ENCODE measurements around the gene PRKRIP1.

The PRKRIP1 gene

DNA sequence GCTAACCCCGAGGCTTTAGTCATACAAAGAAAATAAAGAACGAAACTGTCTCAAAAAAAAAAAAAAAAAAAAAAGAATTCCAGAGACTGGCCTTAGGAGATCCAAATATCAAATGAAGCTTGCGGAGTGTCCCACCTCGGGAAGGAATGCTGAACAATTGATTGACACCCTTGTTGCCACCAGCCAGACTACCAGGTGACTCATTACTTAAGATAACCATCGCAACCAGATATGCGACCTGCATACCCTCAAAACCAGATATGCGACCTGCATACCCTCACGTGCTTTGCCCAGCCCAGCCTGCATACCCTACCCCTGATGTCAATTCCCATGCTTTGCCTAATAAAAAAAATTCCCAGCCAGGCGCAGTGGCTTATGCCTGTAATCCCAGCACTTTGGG lies 2.7 kb upstream of the PRKRIP1 start:
- Histone ChIP-seq H3K36me3 (replicated peaks in 1 of 2; ENCODE audit: control insufficient read depth in 2 of 2, insufficient read depth in 2 of 2, low read length in 2 of 2) (peaks cover 11 to 47% of the 10 kb centered on the region in 2 donors), H3K27ac (replicated peaks; ENCODE audit: low read length) (no peak overlapping the region), H2BK120ac (ENCODE audit: low read depth, low read length) (no peak overlapping the region), H3K9ac (ENCODE audit: low read depth, low read length, poor library complexity) (no peak overlapping the region), H3K4me1 (ENCODE audit: control insufficient read depth in 2 of 2, insufficient read depth in 1 of 2, low read depth in 1 of 2, low read length in 2 of 2) (peaks cover 5% of the 10 kb centered on the region in 2 donors), H2AFZ (ENCODE audit: low read length) (no peak overlapping the region), H3K79me1 (ENCODE audit: low read depth, low read length) (peaks cover 4% of the 10 kb centered on the region), H3K9me3 (replicated peaks in 1 of 2; ENCODE audit: control insufficient read depth in 2 of 2, insufficient read depth in 1 of 2, low read depth in 1 of 2, low read length in 2 of 2) (no peaks in the 10 kb centered on the region), H2BK12ac (ENCODE audit: low read length) (no peak overlapping the region), H2BK5ac (ENCODE audit: low read length) (no peak overlapping the region), H3K4ac (ENCODE audit: low read length) (no peak overlapping the region), H3K4me3 (ENCODE audit: low read length in 2 of 2) (no peak overlapping the region), H3K14ac (ENCODE audit: low read length) (no peak overlapping the region), H4K8ac (ENCODE audit: low read depth, low read length) (no peak overlapping the region), H3K18ac (ENCODE audit: low read length) (no peak overlapping the region), H3K23ac (ENCODE audit: low read depth, low read length, poor library complexity) (no peak overlapping the region), H2BK15ac (ENCODE audit: low read length) (no peak overlapping the region), H3K27me3 (ENCODE audit: control insufficient read depth in 3 of 3, insufficient read depth in 3 of 3, low read depth in 1 of 3, low read length in 3 of 3) (no peaks in the 10 kb centered on the region), H3K4me2 (ENCODE audit: insufficient read depth, low read length, poor library complexity, severe bottlenecking) (no peak overlapping the region), H4K91ac (ENCODE audit: low read depth, low read length, poor library complexity) (no peak overlapping the region), H2AK5ac (ENCODE audit: low read depth, low read length) (no peak overlapping the region)
- WGBS, 2 donors (ENCODE audit: extremely low coverage in 2 of 2, insufficient read length in 2 of 2, insufficient replicate concordance in 1 of 2) = no CpG with 5 or more reads among the region's 9 CpGs
- no peak for DNase-seq (ENCODE audit: low spot score)

- DNase-seq (ENCODE audit: low spot score) = no peak
- Histone ChIP-seq H2BK120ac (ENCODE audit: low read depth, low read length) (no peak overlapping the region), H3K4me2 (ENCODE audit: insufficient read depth, low read length, poor library complexity, severe bottlenecking) (peak overlapping the region; percentile 66), H3K14ac (ENCODE audit: low read length) (no peak overlapping the region), H3K36me3 (replicated peaks in 1 of 2; ENCODE audit: control insufficient read depth in 2 of 2, insufficient read depth in 2 of 2, low read length in 2 of 2) (peaks cover 15 to 62% of the 10 kb centered on the region in 2 donors), H3K27me3 (ENCODE audit: control insufficient read depth in 3 of 3, insufficient read depth in 3 of 3, low read depth in 1 of 3, low read length in 3 of 3) (no peaks in the 10 kb centered on the region), H3K79me1 (ENCODE audit: low read depth, low read length) (peaks cover 4% of the 10 kb centered on the region), H3K18ac (ENCODE audit: low read length) (peak overlapping the region; percentile 76), H2AK5ac (ENCODE audit: low read depth, low read length) (no peak overlapping the region), H3K9ac (ENCODE audit: low read depth, low read length, poor library complexity) (peak overlapping the region; percentile 81), H2BK5ac (ENCODE audit: low read length) (no peak overlapping the region), H3K23ac (ENCODE audit: low read depth, low read length, poor library complexity) (no peak overlapping the region), H2AFZ (ENCODE audit: low read length) (peak overlapping the region; percentile 87), H4K8ac (ENCODE audit: low read depth, low read length) (no peak overlapping the region), H3K4ac (ENCODE audit: low read length) (no peak overlapping the region), H3K27ac (replicated peaks; ENCODE audit: low read length) (peak overlapping the region; percentile 93), H3K4me1 (ENCODE audit: control insufficient read depth in 2 of 2, insufficient read depth in 1 of 2, low read depth in 1 of 2, low read length in 2 of 2) (peaks cover 5% of the 10 kb centered on the region in 2 donors), H2BK12ac (ENCODE audit: low read length) (no peak overlapping the region), H3K9me3 (replicated peaks in 1 of 2; ENCODE audit: control insufficient read depth in 2 of 2, insufficient read depth in 1 of 2, low read depth in 1 of 2, low read length in 2 of 2) (no peaks in the 10 kb centered on the region), H3K4me3 (ENCODE audit: low read length in 2 of 2) (peak overlapping the region; percentile 62 to 77), H2BK15ac (ENCODE audit: low read length) (no peak overlapping the region), H4K91ac (ENCODE audit: low read depth, low read length, poor library complexity) (no peak overlapping the region)
- WGBS, 2 donors (ENCODE audit: extremely low coverage in 2 of 2, insufficient read length in 2 of 2, insufficient replicate concordance in 1 of 2) = no CpG with 5 or more reads among the region's 9 CpGs
Observed at GRCh38 chr7:102395592-102395872, 631 bp upstream of the PRKRIP1 start.

GRCh38 chr7:102396710-102397019 lies 502 bp downstream of the PRKRIP1 start:
- H3K36me3 ChIP-seq (replicated peaks in 1 of 2; ENCODE audit: control insufficient read depth in 2 of 2, insufficient read depth in 2 of 2, low read length in 2 of 2) = peaks cover 12 to 63% of the 10 kb centered on the region in 2 donors
- WGBS, 2 donors (ENCODE audit: extremely low coverage in 2 of 2, insufficient read length in 2 of 2, insufficient replicate concordance in 1 of 2) = no CpG with 5 or more reads among the region's 12 CpGs
- H2AFZ ChIP-seq (ENCODE audit: low read length) = peak overlapping the region; percentile 84
- DNase-seq (ENCODE audit: low spot score) = no peak
- no peak overlapping the region for H3K4ac ChIP-seq (ENCODE audit: low read length)
- H3K4me3 ChIP-seq (ENCODE audit: low read length in 2 of 2) = peak overlapping the region; percentile 62 to 90
- H3K27me3 ChIP-seq (ENCODE audit: control insufficient read depth in 3 of 3, insufficient read depth in 3 of 3, low read depth in 1 of 3, low read length in 3 of 3) = no peaks in the 10 kb centered on the region
- no peak overlapping the region for H3K14ac ChIP-seq (ENCODE audit: low read length)
- H3K4me2 ChIP-seq (ENCODE audit: insufficient read depth, low read length, poor library complexity, severe bottlenecking) = peak overlapping the region; percentile 79
- peak overlapping the region; percentile 82 for H3K18ac ChIP-seq (ENCODE audit: low read length)
- peak overlapping the region; percentile 8 for H2BK5ac ChIP-seq (ENCODE audit: low read length)
- H4K91ac ChIP-seq (ENCODE audit: low read depth, low read length, poor library complexity) = no peak overlapping the region
- no peak overlapping the region for H4K8ac ChIP-seq (ENCODE audit: low read depth, low read length)
- no peak overlapping the region for H2BK120ac ChIP-seq (ENCODE audit: low read depth, low read length)
- peaks cover 5% of the 10 kb centered on the region in 2 donors for H3K4me1 ChIP-seq (ENCODE audit: control insufficient read depth in 2 of 2, insufficient read depth in 1 of 2, low read depth in 1 of 2, low read length in 2 of 2)
- peak overlapping the region; percentile 83 for H3K23ac ChIP-seq (ENCODE audit: low read depth, low read length, poor library complexity)
- H3K9me3 ChIP-seq (replicated peaks in 1 of 2; ENCODE audit: control insufficient read depth in 2 of 2, insufficient read depth in 1 of 2, low read depth in 1 of 2, low read length in 2 of 2) = no peaks in the 10 kb centered on the region
- peak overlapping the region; percentile 72 for H3K27ac ChIP-seq (replicated peaks; ENCODE audit: low read length)
- H2BK15ac ChIP-seq (ENCODE audit: low read length) = no peak overlapping the region
- no peak overlapping the region for H2AK5ac ChIP-seq (ENCODE audit: low read depth, low read length)
- H3K9ac ChIP-seq (ENCODE audit: low read depth, low read length, poor library complexity) = peak overlapping the region; percentile 88
- H3K79me1 ChIP-seq (ENCODE audit: low read depth, low read length) = peaks cover 4% of the 10 kb centered on the region
- no peak overlapping the region for H2BK12ac ChIP-seq (ENCODE audit: low read length)

GRCh38 chr7:102398543-102398942 lies 2.4 kb downstream of the PRKRIP1 start:
- H3K18ac ChIP-seq (ENCODE audit: low read length) = no peak overlapping the region
- H3K79me1 ChIP-seq (ENCODE audit: low read depth, low read length) = peaks cover 5% of the 10 kb centered on the region
- H3K9ac ChIP-seq (ENCODE audit: low read depth, low read length, poor library complexity) = no peak overlapping the region
- H2BK5ac ChIP-seq (ENCODE audit: low read length) = no peak overlapping the region
- peaks cover 15 to 66% of the 10 kb centered on the region in 2 donors for H3K36me3 ChIP-seq (replicated peaks in 1 of 2; ENCODE audit: control insufficient read depth in 2 of 2, insufficient read depth in 2 of 2, low read length in 2 of 2)
- H2AFZ ChIP-seq (ENCODE audit: low read length) = no peak overlapping the region
- H3K9me3 ChIP-seq (replicated peaks in 1 of 2; ENCODE audit: control insufficient read depth in 2 of 2, insufficient read depth in 1 of 2, low read depth in 1 of 2, low read length in 2 of 2) = no peaks in the 10 kb centered on the region
- H4K91ac ChIP-seq (ENCODE audit: low read depth, low read length, poor library complexity) = no peak overlapping the region
- H3K4me1 ChIP-seq (ENCODE audit: control insufficient read depth in 2 of 2, insufficient read depth in 1 of 2, low read depth in 1 of 2, low read length in 2 of 2) = peaks cover 5% of the 10 kb centered on the region in 2 donors
- no peak for DNase-seq (ENCODE audit: low spot score)
- no peak overlapping the region for H3K27ac ChIP-seq (replicated peaks; ENCODE audit: low read length)
- no peak overlapping the region for H3K14ac ChIP-seq (ENCODE audit: low read length)
- H4K8ac ChIP-seq (ENCODE audit: low read depth, low read length) = no peak overlapping the region
- H3K4ac ChIP-seq (ENCODE audit: low read length) = no peak overlapping the region
- no peak overlapping the region for H2BK15ac ChIP-seq (ENCODE audit: low read length)
- H2BK120ac ChIP-seq (ENCODE audit: low read depth, low read length) = no peak overlapping the region
- H3K23ac ChIP-seq (ENCODE audit: low read depth, low read length, poor library complexity) = no peak overlapping the region
- H3K4me3 ChIP-seq (ENCODE audit: low read length in 2 of 2) = no peak overlapping the region
- no peaks in the 10 kb centered on the region for H3K27me3 ChIP-seq (ENCODE audit: control insufficient read depth in 3 of 3, insufficient read depth in 3 of 3, low read depth in 1 of 3, low read length in 3 of 3)
- no CpG with 5 or more reads among the region's 8 CpGs for WGBS, 2 donors (ENCODE audit: extremely low coverage in 2 of 2, insufficient read length in 2 of 2, insufficient replicate concordance in 1 of 2)
- H2AK5ac ChIP-seq (ENCODE audit: low read depth, low read length) = no peak overlapping the region
- no peak overlapping the region for H3K4me2 ChIP-seq (ENCODE audit: insufficient read depth, low read length, poor library complexity, severe bottlenecking)
- H2BK12ac ChIP-seq (ENCODE audit: low read length) = no peak overlapping the region
